HFF-Myc (cell line): ENCODE data around the gene PNPLA7.

Experiments used
- DNase-seq: peaks from one replicate; pipeline ENCODE4 v3.0.0-alpha.2; 2011; ENCODE audit warnings: low read depth; ENCODE audit errors: extremely low read depth
- H3K4me3 ChIP-seq: replicated peaks from 2 replicates; pipeline ENCODE4 v1.5.1; 2011; ENCODE audit warnings: low read depth, mild to moderate bottlenecking, control low read depth, low read length
- TF ChIP-seq, protein P1 (sequence below): IDR thresholded peaks from 2 replicates; pipeline ENCODE4 v1.5.1; 2012; ENCODE audit warnings: mild to moderate bottlenecking, low read depth, low read length, control low read depth; ENCODE audit errors: missing control alignments

The PNPLA7 gene

DNA sequence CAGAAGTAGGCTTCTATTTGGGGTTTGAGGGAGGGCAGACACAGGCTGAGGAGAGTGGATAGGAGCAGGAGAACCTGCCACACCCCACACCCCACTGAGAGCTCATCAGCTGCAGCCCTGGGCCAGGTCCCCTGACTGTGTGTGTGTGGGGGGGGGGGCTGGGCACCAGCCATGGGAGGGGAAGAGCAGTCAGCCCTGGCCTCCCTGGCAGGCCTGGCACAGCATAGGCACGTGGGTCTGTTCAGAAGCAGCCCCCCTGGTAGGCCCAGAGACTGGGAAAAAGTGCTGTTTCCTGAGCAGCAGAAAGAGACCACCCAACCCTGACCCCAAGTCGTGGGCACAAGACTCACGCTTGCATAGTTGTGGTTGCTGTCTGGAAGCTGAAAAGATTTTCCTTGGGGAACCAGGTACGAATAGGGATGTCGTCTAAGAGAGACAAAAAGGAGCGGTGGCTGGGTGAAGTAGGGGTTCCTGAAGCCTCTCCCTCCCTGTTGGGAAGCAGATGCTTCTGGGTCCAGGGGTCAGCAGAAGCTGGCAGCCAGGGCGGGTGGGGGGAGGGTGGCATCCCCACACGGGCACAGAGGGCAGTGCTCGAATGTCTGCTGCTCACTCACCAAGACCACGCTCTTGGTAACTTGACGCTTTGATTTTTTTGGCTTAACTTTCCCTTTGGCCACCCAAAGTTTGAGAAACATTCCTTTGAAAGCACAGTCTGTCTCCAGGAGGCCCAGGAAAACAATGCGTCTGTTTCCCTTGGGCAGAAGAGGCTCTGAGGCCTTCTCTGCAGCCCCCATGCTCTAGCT is 93.9 kb downstream of the PNPLA7 start:
- no peak for DNase-seq
- TF ChIP-seq, protein P1, sequence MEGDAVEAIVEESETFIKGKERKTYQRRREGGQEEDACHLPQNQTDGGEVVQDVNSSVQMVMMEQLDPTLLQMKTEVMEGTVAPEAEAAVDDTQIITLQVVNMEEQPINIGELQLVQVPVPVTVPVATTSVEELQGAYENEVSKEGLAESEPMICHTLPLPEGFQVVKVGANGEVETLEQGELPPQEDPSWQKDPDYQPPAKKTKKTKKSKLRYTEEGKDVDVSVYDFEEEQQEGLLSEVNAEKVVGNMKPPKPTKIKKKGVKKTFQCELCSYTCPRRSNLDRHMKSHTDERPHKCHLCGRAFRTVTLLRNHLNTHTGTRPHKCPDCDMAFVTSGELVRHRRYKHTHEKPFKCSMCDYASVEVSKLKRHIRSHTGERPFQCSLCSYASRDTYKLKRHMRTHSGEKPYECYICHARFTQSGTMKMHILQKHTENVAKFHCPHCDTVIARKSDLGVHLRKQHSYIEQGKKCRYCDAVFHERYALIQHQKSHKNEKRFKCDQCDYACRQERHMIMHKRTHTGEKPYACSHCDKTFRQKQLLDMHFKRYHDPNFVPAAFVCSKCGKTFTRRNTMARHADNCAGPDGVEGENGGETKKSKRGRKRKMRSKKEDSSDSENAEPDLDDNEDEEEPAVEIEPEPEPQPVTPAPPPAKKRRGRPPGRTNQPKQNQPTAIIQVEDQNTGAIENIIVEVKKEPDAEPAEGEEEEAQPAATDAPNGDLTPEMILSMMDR: no peak
- H3K4me3 ChIP-seq: peak overlapping the region; percentile 82; the same call in 1 of the 2 replicates

DNA sequence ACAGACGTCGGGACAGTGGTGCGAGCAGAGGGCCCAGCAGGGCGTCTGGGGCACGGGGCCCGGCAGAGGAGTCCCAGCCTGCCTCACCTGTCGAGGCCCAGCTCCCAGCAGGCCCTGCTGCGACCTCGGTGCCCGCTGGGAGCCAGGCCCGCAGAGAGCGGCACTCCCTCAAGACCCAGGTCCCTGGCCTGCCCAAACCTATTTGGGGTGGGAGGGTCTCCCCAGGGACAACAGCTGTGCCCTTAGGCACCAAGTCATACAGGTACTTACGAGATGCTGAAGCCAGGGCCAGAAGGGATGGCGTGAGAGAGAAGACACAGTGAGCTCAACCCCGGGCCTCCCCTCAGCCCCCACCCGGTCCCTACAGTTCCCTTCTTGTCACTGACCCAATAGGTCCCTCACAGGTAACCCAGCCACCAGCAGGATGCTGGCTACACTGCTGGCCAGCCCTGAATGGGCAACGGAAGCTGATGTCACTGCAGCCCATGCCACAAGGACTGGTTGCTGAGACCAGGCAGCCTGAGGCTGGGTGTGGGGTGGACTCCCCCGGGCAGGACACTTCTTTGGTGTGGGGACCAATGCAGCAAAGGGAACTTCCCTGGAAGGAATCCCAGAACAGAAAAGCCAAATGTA is 94.7 kb downstream of the PNPLA7 start:
- no peak overlapping the region for H3K4me3 ChIP-seq
- TF ChIP-seq, protein P1: no peak
- no peak for DNase-seq

DNA sequence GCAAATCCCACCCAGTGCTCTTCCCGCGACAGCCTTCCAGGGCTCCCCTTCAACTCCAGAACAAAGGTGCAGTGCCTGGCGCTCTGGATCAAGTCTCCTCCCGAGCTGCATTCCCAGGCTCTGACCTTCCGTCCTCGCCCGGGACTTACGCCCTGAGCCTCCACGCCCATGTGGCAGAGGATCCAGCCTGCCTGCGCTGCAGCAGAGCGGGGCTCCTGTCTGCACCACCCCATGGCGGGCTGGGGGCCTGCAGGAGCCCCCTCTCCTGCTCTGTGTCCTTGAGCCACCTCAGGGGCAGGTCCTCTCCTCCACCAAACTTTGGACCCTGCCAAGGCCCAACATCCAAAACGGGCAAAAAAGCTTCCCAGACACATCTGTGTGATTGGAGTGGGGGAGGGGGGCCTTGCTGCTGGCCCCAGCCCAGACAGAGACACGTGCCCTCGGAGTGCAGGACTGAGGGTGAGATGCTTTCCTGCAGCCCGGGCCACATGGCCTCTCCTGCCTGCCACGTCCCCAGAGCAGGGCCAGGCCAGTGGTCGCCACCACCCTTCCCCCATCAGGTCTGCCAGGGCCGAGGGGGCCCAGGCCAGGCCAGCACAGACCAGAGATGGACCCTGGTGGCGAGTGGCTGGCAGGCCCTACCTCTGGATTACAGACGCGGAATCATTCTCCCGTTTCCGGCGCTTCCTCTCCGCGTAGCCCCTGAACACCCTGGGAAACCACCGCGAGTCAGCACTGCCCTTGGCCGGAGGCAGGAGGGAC is 95.4 kb downstream of the PNPLA7 start:
- TF ChIP-seq, protein P1: no peak
- no peak for DNase-seq
- H3K4me3 ChIP-seq: no peak overlapping the region

DNA sequence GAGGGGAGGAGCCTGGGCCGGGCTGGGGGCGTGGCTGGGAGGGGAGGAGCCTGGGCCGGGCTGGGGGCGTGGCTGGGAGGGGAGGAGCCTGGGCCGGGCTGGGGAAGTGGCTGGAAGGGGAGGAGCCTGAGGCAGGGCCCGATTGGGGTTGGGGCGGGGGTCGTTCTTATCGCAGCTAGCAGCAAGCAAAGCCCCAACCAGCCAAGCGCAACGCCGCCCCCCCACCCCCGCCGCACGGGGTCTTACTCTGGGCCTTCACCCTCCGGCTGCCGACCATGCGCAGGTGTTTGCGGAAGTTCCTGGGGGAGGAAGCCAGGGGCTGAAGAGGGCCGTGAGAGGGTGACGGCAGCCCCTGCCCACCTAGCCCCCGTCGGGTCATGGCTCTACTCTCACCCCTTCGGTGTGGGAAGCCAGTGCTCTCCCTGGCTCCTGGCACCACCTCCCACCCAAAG is 96.0 kb downstream of the PNPLA7 start:
- TF ChIP-seq, protein P1: no peak
- no peak for DNase-seq
- H3K4me3 ChIP-seq: no peak overlapping the region

DNA sequence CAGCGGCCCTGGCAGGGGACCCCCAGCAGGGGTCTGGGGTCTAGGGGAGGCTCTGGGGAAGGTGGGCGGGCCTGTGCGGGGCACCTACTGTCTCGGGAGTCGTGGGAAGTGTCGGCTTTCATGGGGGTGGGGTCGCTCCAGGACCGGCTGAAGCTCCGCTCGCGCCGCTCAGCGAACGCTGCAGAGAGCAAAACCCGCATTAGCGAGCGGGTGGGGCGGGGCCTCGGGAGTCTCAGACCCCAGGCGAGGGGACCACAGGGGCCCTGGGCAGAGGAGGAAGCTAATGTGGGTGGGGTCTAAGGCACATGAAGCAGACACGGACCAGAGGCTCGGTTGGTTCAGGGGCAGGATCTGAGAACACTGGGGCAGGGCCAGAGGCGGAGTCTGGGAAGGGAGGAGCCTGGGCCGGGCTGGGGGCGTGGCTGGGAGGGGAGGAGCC is 96.5 kb downstream of the PNPLA7 start:
- DNase-seq: no peak
- H3K4me3 ChIP-seq: no peak overlapping the region
- TF ChIP-seq, protein P1: no peak

DNA sequence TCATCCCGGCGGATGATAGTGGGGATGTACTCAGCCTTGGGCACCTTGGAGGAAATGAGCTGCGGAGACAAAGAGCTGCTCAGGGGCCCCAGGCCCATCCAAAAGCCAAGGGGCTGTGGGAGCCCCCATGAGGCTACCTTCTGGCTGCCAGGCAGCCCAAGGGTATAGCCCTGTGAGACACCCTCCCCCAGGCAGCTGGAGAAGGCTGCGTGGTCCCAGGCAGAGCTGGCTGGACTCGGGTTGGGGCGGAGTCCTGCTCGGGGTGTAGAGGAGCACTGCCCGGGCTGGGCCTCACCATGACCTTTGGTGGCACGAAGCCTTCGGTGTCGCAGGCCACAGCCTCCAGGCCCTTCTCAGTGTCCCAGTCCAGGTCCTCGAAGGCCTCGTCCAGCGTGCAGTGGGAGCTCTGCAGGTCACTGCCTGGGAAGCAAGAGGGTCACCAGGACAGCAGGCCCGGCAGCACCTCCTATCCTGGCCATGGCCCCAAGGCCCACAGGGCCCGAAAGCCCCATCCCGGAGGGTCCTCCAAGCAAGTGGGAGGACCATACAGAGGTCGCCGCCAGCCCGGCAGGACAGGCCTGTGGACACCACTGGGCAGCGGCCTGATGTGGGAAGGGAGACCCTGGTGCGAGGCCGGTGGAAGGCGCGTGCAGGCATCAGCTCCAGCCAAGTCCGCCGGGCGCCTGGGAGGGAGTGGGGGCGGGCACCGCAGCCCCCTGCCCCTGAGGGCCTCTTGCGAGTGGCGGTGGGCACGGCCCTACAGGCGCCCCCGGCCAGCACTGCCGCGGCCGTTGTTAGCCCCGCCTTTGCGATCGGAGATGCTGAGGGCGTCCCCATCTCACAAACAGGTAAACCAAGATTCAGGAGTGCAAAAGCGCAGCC is 97.2 kb downstream of the PNPLA7 start:
- TF ChIP-seq, protein P1: no peak
- no peak for DNase-seq
- H3K4me3 ChIP-seq: no peak overlapping the region
